HepG2 (cell line): ENCODE results near the gene LEMD3. TPM values are rescaled to one million over a fixed set of nuclear protein-coding genes. Genes with fewer than 3 reads are reported as not detected.

Experiments used
- ATAC-seq: fragments of 200-7000 bp; cut with Tn5 transposase; 3 replicates; pipeline ENCODE4 v1.9.1; 2020; ENCODE audit warnings: mild to moderate bottlenecking, moderate library complexity
- BruUV-seq: library from RNA; stranded (reverse); fragments of 400-500 nt; replicated peaks from 2 replicates; lab custom pipeline; 2021; lab: Mats Ljungman, UMichigan
- CTCF ChIA-PET: fragments of 300-600 bp; formaldehyde crosslinking; extraction: SDS; loops from one replicate; lab custom pipeline; 2021; ENCODE audit warnings: low total read pairs, inconsistent platforms, low intra/inter-chr PET ratio; lab: Yijun Ruan, JAX
- POLR2A ChIA-PET: fragments of 350-600 bp; sonication (Branson Sonifier 250); formaldehyde crosslinking; loops from one replicate; lab custom pipeline; 2020; ENCODE audit warnings: antibody characterized with exemption, inconsistent platforms; lab: Yijun Ruan, JAX
- DNase-seq: peaks from one replicate; pipeline ENCODE4 v3.0.0-alpha.2; 2015; ENCODE audit warnings: low spot score
- FAIRE-seq: peaks from 3 replicates; lab custom pipeline; 2011; peaks lifted over from hg19 to GRCh38; lab: Jason Lieb, UNC
- H2AFZ ChIP-seq: one replicate; pipeline ENCODE4 v1.6.1; 2011; ENCODE audit warnings: low read length, inconsistent platforms
- H3K27ac ChIP-seq: fragments of 300-600 bp; 3 replicates; pipeline ENCODE4 v1.8.0; 2011; ENCODE audit warnings: mixed run types, mild to moderate bottlenecking, mixed read lengths, low read length, inconsistent platforms; ENCODE audit not compliant: insufficient read depth; ENCODE audit errors: extremely low read length
- H3K27me3 ChIP-seq, 2 experiments: fragments of 200-600 bp in 1 of 2; 2 replicates in 1 of 2; 3 replicates in 1 of 2; pipeline versions ENCODE4 v1.6.0 to v1.8.0; 2011; ENCODE audit warnings: low read length in 2 of 2, mild to moderate bottlenecking in 2 of 2, moderate library complexity in 2 of 2, inconsistent platforms in 1 of 2; ENCODE audit not compliant: insufficient read depth in 2 of 2, control insufficient read depth in 1 of 2
- H3K36me3 ChIP-seq, 2 experiments: fragments of 200-600 bp in 1 of 2; replicated peaks in 1 of 2; 2 replicates in 1 of 2; 3 replicates in 1 of 2; pipeline versions ENCODE4 v1.5.1 to v1.8.0; 2011; ENCODE audit warnings: low read length in 2 of 2, inconsistent platforms in 1 of 2; ENCODE audit not compliant: insufficient read depth in 2 of 2, control insufficient read depth in 1 of 2
- H3K4me1 ChIP-seq: 2 replicates; pipeline ENCODE4 v1.5.1; 2012; ENCODE audit warnings: low read length, inconsistent platforms; ENCODE audit not compliant: insufficient read depth
- H3K4me2 ChIP-seq: 2 replicates; pipeline ENCODE4 v1.6.0; 2011; ENCODE audit warnings: low read depth, low read length, inconsistent platforms
- H3K4me3 ChIP-seq, 3 experiments: fragments of 200-600 bp in 1 of 3; sonication (generic), shearing (Covaris generic) in 1 of 3; replicated peaks in 1 of 3; 2 replicates each; pipeline ENCODE4 v1.5.1; 2011 to 2016; ENCODE audit warnings: low read length in 3 of 3, inconsistent platforms in 2 of 3, low read depth in 2 of 3, mild to moderate bottlenecking in 2 of 3, control low read depth in 1 of 3, mixed read lengths in 1 of 3; ENCODE audit not compliant: insufficient read depth in 1 of 3
- H3K79me2 ChIP-seq: one replicate; pipeline ENCODE4 v1.6.1; 2011; ENCODE audit warnings: low read length, inconsistent platforms; ENCODE audit not compliant: insufficient read depth
- H3K9ac ChIP-seq: 2 replicates; pipeline ENCODE4 v1.6.0; 2011; ENCODE audit warnings: mild to moderate bottlenecking, low read depth, low read length, inconsistent platforms; ENCODE audit not compliant: insufficient read depth
- H3K9me3 ChIP-seq: 2 replicates; pipeline ENCODE4 v1.5.1; 2012; ENCODE audit warnings: mild to moderate bottlenecking, low read length
- H4K20me1 ChIP-seq: 2 replicates; pipeline ENCODE4 v1.6.0; 2011; ENCODE audit warnings: inconsistent platforms, mild to moderate bottlenecking, low read length, moderate library complexity; ENCODE audit not compliant: insufficient read depth
- ATRX ChIP-seq: sonication (generic); formaldehyde crosslinking; IDR thresholded peaks from 2 replicates; pipeline ENCODE4 v1.4.0; 2020; ENCODE audit warnings: missing genetic modification reagents, borderline replicate concordance
- DZIP1 ChIP-seq: sonication (generic); formaldehyde crosslinking; IDR thresholded peaks from 2 replicates; pipeline ENCODE4 v1.5.0; 2020; ENCODE audit warnings: mild to moderate bottlenecking, missing genetic modification reagents
- ELF1 ChIP-seq: sonication (generic); formaldehyde crosslinking; IDR thresholded peaks from 2 replicates; pipeline ENCODE4 v1.4.0; 2020; ENCODE audit warnings: missing genetic modification reagents
- GABPA ChIP-seq, 2 experiments: IDR thresholded peaks; 2 replicates each; pipeline ENCODE4 v1.6.1; 2011 to 2016; ENCODE audit warnings: low read depth in 2 of 2, low read length in 1 of 2, missing biosample characterization in 1 of 2, missing genetic modification characterization in 1 of 2
- MAFF ChIP-seq: IDR thresholded peaks from 2 replicates; pipeline ENCODE4 v1.6.1; 2011; ENCODE audit warnings: low read depth, low read length, improper control_type of control experiment
- MAFK ChIP-seq, 2 experiments: IDR thresholded peaks in 1 of 2; conservative IDR thresholded peaks in 1 of 2; 2 replicates each; pipeline ENCODE4 v1.6.1; 2011; ENCODE audit warnings: improper control_type of control experiment in 2 of 2, low read length in 2 of 2
- NFE2L2 ChIP-seq: fragments of 150-350 bp; IDR thresholded peaks from 2 replicates; pipeline ENCODE4 v1.6.1; 2014; ENCODE audit warnings: low read length
- PCBP2 ChIP-seq: fragments of 200-400 bp; formaldehyde crosslinking; optimal IDR thresholded peaks from 2 replicates; pipeline ENCODE3; 2018; ENCODE audit warnings: low read length, low read depth; ENCODE audit not compliant: poor library complexity, severe bottlenecking
- REPIN1 ChIP-seq: sonication (generic); formaldehyde crosslinking; IDR thresholded peaks from 2 replicates; pipeline ENCODE4 v1.8.0; 2022; ENCODE audit warnings: missing genetic modification reagents, low read depth, mild to moderate bottlenecking, borderline replicate concordance
- SMARCC2 ChIP-seq: fragments of 450-650 bp; IDR thresholded peaks from 2 replicates; pipeline ENCODE4 v1.6.1; 2017; ENCODE audit warnings: antibody characterized with exemption, mild to moderate bottlenecking
- ZNF230 ChIP-seq: sonication (generic); formaldehyde crosslinking; IDR thresholded peaks from 2 replicates; pipeline ENCODE4 v1.4.0; 2020; ENCODE audit warnings: mild to moderate bottlenecking, missing genetic modification reagents
- ZNF317 ChIP-seq: sonication (generic); formaldehyde crosslinking; IDR thresholded peaks from 2 replicates; pipeline ENCODE4 v1.5.0; 2020; ENCODE audit warnings: mild to moderate bottlenecking, missing genetic modification reagents
- ZNF564 ChIP-seq: sonication (generic); formaldehyde crosslinking; IDR thresholded peaks from 2 replicates; pipeline ENCODE4 v1.8.1; 2023; ENCODE audit warnings: mild to moderate bottlenecking, missing genetic modification reagents
- WGBS: methylation state at CpG from one replicate; pipeline ENCODE4 v1.1.6; 2017; ENCODE audit warnings: low lambda C conversion rate; 5-methylcytosine and 5-hydroxymethylcytosine counted together
- in situ Hi-C: cut with HindIII; loops from 2 replicates; pipeline ENCODE4 v1.10.0; 2017; ENCODE audit warnings: low pct_unique_long_range_greater_than_20kb; ENCODE audit not compliant: extremely low pct_ligation_motif_present
- intact Hi-C: fragments of 100-400 bp; cut with micrococcal nuclease; formaldehyde crosslinking; loops from one replicate; pipeline ENCODE4 v1.10.0; 2022; ENCODE audit not compliant: unreplicated experiment
- polyA plus RNA-seq, 8 experiments: library from polyadenylated mRNA; depleted of rRNA in 3 of 8; stranded (reverse) in 7 of 8; unstranded in 1 of 8; fragments of >200 nt; fragmentation: Illumina TruSeq in 4 of 8; extraction: Trizol in 4 of 8; gene quantifications; 2 replicates each; pipeline versions ENCODE4 v1.2.1 to v1.2.3, GENCODE V29; 2011 to 2016; ENCODE audit warnings: low read depth in 4 of 8, missing spikeins in 1 of 8, mixed read lengths in 1 of 8; ENCODE audit not compliant: insufficient read depth in 1 of 8
- total RNA-seq, 5 experiments: library from RNA; depleted of rRNA; stranded (reverse); fragments of >200 nt; fragmentation: Illumina TruSeq; extraction: Trizol; gene quantifications; 2 replicates each; pipeline ENCODE4 v1.2.3, GENCODE V29; 2016; ENCODE audit warnings: low read depth in 1 of 5
- TF ChIP-seq, protein P1 (sequence below), 2 experiments: sonication (generic) in 1 of 2; formaldehyde crosslinking in 1 of 2; IDR thresholded peaks; 2 replicates each; pipeline versions ENCODE4 v1.4.0 to v1.6.1; 2018 to 2020; ENCODE audit warnings: missing genetic modification reagents in 2 of 2, borderline replicate concordance in 1 of 2, low read depth in 1 of 2, mild to moderate bottlenecking in 1 of 2, missing biosample characterization in 1 of 2

Gene LEMD3
- total and polyA plus RNA-seq, 2 of the 13 experiments (the other 11 are each of a cell fraction or from before 2014, with no cell fraction given): 9.3 to 18.7 TPM

GRCh38 chr12:65156366-65156841 lies 13.0 kb upstream of the LEMD3 start:
- Histone ChIP-seq H3K79me2 (no peaks in the 10 kb centered on the region), H3K4me2 (no peak overlapping the region), H3K27ac (no peak overlapping the region), H3K4me1 (no peaks in the 10 kb centered on the region), H3K4me3 (no peak overlapping the region), H3K27me3 (peaks cover 0 to 5% of the 10 kb centered on the region in 2 experiments; a peak in 2 of 5 replicates), H3K36me3 (no peaks in the 10 kb centered on the region), H4K20me1 (no peaks in the 10 kb centered on the region), H3K9ac (no peak overlapping the region), H3K9me3 (no peaks in the 10 kb centered on the region), H2AFZ (no peak overlapping the region)
- FAIRE-seq (no peak), DNase-seq (no peak), ATAC-seq (no peak)
- ChIA-PET CTCF (no interaction called here), POLR2A (no interaction called here)
- in situ Hi-C loops: no loop called here
- TF ChIP-seq MAFF (peak; percentile 70), NFE2L2 (peak; percentile 90), REPIN1 (CRISPR knock-in tag) (no peak), MAFK (conservative IDR thresholded peaks at IDR 0.05 in 1 of 2, IDR thresholded peaks at IDR 0.05 in 1 of 2; ENCODE audit: low read length in 2 of 2) (peak; percentile 69 to 77)
- intact Hi-C loops: no loop called here
- no TSS peak for BruUV-seq
- WGBS: 83% methylated on average over 2 of the region's 2 CpGs

- ChIA-PET POLR2A (no interaction called here), CTCF (no interaction called here)
- H2AFZ ChIP-seq: no peak overlapping the region
- intact Hi-C loops (no loop called here), in situ Hi-C loops (no loop called here)
- no peak overlapping the region for H3K4me3 ChIP-seq
- no peaks in the 10 kb centered on the region for H3K79me2 ChIP-seq
- no peak overlapping the region for H3K4me2 ChIP-seq
- H3K36me3 ChIP-seq: no peaks in the 10 kb centered on the region
- H4K20me1 ChIP-seq: no peaks in the 10 kb centered on the region
- no TSS peak for BruUV-seq
- peaks cover 0 to 5% of the 10 kb centered on the region in 2 experiments; a peak in 3 of 5 replicates for H3K27me3 ChIP-seq
- H3K4me1 ChIP-seq: no peaks in the 10 kb centered on the region
- H3K27ac ChIP-seq: no peak overlapping the region
- no peak for ATAC-seq
- no peak overlapping the region for H3K9ac ChIP-seq
- WGBS: 48% methylated on average over 4 of the region's 4 CpGs
- DNase-seq: no peak
- FAIRE-seq: no peak
- no peaks in the 10 kb centered on the region for H3K9me3 ChIP-seq
- TF ChIP-seq DZIP1 (CRISPR knock-in tag): no peak
- no peak for TF ChIP-seq ELF1 (CRISPR knock-in tag)
- no peak for TF ChIP-seq ZNF317 (CRISPR knock-in tag)
- no peak for TF ChIP-seq ZNF564 (CRISPR knock-in tag)
- TF ChIP-seq SMARCC2: no peak
- TF ChIP-seq ATRX (CRISPR knock-in tag): no peak
- TF ChIP-seq GABPA (IDR thresholded peaks at IDR 0.05; ENCODE audit: low read depth, low read length): no peak
- no peak for TF ChIP-seq GABPA (CRISPR knock-in tag; IDR thresholded peaks at IDR 0.05; ENCODE audit: low read depth)
- no peak for TF ChIP-seq PCBP2
- TF ChIP-seq, protein P1, sequence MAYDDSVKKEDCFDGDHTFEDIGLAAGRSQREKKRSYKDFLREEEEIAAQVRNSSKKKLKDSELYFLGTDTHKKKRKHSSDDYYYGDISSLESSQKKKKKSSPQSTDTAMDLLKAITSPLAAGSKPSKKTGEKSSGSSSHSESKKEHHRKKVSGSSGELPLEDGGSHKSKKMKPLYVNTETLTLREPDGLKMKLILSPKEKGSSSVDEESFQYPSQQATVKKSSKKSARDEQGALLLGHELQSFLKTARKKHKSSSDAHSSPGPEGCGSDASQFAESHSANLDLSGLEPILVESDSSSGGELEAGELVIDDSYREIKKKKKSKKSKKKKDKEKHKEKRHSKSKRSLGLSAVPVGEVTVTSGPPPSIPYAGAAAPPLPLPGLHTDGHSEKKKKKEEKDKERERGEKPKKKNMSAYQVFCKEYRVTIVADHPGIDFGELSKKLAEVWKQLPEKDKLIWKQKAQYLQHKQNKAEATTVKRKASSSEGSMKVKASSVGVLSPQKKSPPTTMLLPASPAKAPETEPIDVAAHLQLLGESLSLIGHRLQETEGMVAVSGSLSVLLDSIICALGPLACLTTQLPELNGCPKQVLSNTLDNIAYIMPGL (CRISPR knock-in tag; IDR thresholded peaks at IDR 0.05; ENCODE audit: borderline replicate concordance in 1 of 2, low read depth in 1 of 2): no peak
- no peak for TF ChIP-seq ZNF230
These were observed 12.3 kb upstream of the LEMD3 start for GRCh38 chr12:65157091-65157490.
